CD8-positive, alpha-beta memory T cell (primary cell): Measurements from ENCODE around the gene OR52K2. TPM values are rescaled to one million over a fixed set of nuclear protein-coding genes. Genes with fewer than 3 reads are reported as not detected.

ENCODE experiments used
- polyA plus RNA-seq: library from polyadenylated mRNA; unstranded; fragments of 300-500 nt; fragmentation: Illumina TruSeq; gene quantifications from one replicate; pipeline ENCODE4 v1.2.3, GENCODE V29; 2021
- total RNA-seq, 2 experiments: library from RNA; stranded (reverse); gene quantifications; one replicate each; pipeline ENCODE4 v1.2.3, GENCODE V29; 2021

The OR52K2 gene
- total and polyA plus RNA-seq, 3 experiments from 2014 or later = not detected

Other genes with a start within 250 kb of the OR52K2 start
- gene OR52B4, start 80.9 kb upstream of the OR52K2 start, total RNA-seq = not detected
- not detected for gene OR52B4, start 80.9 kb upstream of the OR52K2 start, polyA plus RNA-seq
- gene TRIM21, start 55.6 kb upstream of the OR52K2 start, total RNA-seq = 10 to 100 TPM; 22.8 to 23.9 TPM
- gene TRIM21, start 55.6 kb upstream of the OR52K2 start, polyA plus RNA-seq = 56.5 TPM
- not detected for gene OR52K1, start 33.4 kb downstream of the OR52K2 start, total RNA-seq
- not detected for gene OR52K1, start 33.4 kb downstream of the OR52K2 start, polyA plus RNA-seq
- gene OR52M1, start 95.9 kb downstream of the OR52K2 start, total RNA-seq = not detected
- not detected for gene OR52M1, start 95.9 kb downstream of the OR52K2 start, polyA plus RNA-seq
- not detected for gene OR52I2, start 132.4 kb downstream of the OR52K2 start, total RNA-seq
- not detected for gene OR52I2, start 132.4 kb downstream of the OR52K2 start, polyA plus RNA-seq
- not detected for gene OR52I1, start 144.7 kb downstream of the OR52K2 start, total RNA-seq
- gene OR52I1, start 144.7 kb downstream of the OR52K2 start, polyA plus RNA-seq = not detected
- 10 to 100 TPM; 11.8 to 12.2 TPM for gene TRIM68, start 158.9 kb downstream of the OR52K2 start, total RNA-seq
- gene TRIM68, start 158.9 kb downstream of the OR52K2 start, polyA plus RNA-seq = 14.9 TPM
- gene OR51D1, start 188.2 kb downstream of the OR52K2 start, total RNA-seq = not detected
- not detected for gene OR51D1, start 188.2 kb downstream of the OR52K2 start, polyA plus RNA-seq
- gene OR51E1, start 194.7 kb downstream of the OR52K2 start, total RNA-seq = not detected
- gene OR51E1, start 194.7 kb downstream of the OR52K2 start, polyA plus RNA-seq = not detected
- not detected for gene OR51E2, start 248.6 kb downstream of the OR52K2 start, total RNA-seq
- not detected for gene OR51E2, start 248.6 kb downstream of the OR52K2 start, polyA plus RNA-seq